ENCODE results near the gene PLBD1. TPM values are rescaled to one million over a fixed set of nuclear protein-coding genes. Genes with fewer than 3 reads are reported as not detected.
A peak's percentile ranks its signal among the peaks of the same experiment; 100 is the strongest.

The PLBD1 gene
- total RNA-seq (2014; rRNA removed; shearing (Covaris generic)), result 1.4 and 1.5 TPM in 2 replicates

DNA sequence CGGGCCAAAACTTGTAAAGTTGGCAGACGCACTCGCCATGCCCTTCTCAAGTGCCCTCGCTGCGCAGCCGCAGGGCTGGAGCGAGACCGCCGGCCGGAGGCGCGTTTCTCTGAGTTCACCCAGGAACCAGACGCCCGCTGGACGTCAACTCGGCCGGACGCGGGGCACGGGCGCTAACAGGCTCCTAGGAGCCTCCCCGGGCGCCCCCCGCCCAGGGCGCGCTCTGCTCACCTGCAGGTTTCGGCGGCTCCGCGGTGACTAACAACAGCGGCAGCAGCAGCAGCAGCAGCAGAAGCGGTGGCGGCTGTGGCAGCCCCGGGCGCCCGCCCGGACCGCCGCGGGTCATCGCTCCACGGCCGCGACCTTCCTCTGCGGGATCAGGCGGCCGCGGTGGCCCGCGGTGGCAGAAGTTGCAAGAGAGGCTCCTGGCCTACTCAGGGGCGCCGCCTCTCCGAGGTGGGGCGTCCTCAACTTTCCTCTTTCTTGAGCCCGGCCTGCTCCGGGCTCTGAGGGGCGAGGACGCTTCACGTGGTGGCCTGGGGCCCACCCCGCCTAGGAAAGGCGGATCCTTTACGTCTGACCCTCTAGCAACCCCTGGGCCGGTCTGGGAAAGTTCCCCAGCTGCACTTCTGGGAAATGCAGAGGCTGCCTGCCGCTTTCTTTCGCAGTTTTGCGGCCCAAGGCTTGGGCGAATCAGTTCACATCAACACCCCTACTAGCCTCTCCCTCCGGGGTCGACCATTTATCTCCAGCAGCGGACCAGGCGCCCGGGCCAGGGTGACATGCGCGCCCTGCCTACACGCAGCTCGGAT, at the start of gene PLBD1:
PLBD1 (minus strand) TSS at position 533 of the 812 bp plus-strand sequence; CDS start at position 346, 187 bp downstream.
- peak; percentile 40 for DNase-seq (ENCODE audit: low read depth)

GRCh38 chr12:14614704-14615121, 47.0 kb upstream of the PLBD1 start:
- DNase-seq (ENCODE audit: low read depth), result no peak

- DNase-seq (ENCODE audit: low read depth), result no peak
These were observed 46.0 kb upstream of the PLBD1 start for GRCh38 chr12:14613718-14614117.

DNA sequence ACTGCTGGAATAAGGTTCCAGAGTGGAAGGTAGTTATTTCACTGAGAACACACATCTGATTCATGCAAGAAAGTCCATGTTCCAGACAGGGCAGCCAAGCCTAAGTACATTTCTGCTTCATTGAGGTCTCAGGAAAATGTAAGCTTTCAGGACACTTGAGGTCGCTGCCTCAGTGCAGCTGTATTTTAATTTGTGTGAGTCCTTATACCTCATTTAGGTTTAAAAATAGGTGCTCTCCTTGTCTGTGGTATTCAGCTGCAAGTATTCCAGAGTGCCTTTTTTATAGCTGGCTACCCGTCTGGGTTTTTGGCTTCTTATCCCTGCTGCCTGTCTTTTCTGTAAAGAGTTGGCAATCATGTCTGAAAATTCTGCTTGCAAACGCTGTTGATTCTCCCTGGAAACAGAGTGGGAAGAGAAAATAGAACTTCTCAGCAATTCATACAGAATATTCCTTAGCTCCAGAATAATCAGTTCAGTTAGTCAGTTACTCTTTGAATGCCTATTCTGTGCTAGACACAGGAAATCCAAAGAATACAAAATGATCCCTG, 45.3 kb upstream of the PLBD1 start:
- no peak for DNase-seq (ENCODE audit: low read depth)

DNA sequence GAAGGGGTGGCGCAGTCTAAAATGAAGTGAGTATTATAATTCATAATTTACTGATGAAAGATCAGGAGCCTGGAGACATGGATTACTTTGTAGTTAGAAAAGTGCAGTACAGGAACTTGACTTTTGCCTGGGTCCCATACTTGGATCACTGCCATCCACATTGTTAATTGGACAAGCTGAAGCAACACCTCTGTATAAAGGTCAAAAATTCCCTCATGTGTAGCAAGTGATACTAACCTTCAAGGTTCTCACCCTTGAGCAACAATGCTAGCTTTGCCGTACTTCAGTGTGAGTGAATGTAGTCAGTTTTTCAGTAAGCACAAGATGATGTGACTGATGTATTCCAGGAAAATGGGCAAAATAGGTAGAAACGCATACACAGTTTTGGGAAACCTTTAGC, 44.6 kb upstream of the PLBD1 start:
- no peak for DNase-seq (ENCODE audit: low read depth)

GRCh38 chr12:14611640-14612203, 44.0 kb upstream of the PLBD1 start:
- DNase-seq (ENCODE audit: low read depth), result no peak

DNA sequence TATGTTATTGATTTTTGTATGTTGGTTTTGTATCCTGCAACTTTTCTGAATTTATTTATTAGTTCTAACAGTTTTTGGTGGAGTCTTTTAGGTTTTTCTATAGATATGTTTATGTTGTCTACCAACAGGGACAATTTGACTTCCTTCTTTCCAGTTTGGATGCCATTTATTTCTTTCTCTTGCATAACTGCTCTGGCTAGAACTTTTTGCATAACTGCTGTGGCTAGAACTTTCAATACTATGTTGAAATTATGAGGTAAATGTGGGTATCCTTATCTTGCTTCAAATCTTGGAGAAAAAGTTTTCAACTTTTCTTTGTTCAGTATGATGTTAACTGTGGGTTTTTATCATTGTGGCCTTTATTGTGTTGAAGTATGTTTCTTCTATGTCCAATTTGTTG, 39.9 kb upstream of the PLBD1 start:
- DNase-seq (ENCODE audit: low read depth), result no peak

- DNase-seq (ENCODE audit: low read depth), result no peak
These were observed 37.8 kb upstream of the PLBD1 start for GRCh38 chr12:14605401-14605989.

DNA sequence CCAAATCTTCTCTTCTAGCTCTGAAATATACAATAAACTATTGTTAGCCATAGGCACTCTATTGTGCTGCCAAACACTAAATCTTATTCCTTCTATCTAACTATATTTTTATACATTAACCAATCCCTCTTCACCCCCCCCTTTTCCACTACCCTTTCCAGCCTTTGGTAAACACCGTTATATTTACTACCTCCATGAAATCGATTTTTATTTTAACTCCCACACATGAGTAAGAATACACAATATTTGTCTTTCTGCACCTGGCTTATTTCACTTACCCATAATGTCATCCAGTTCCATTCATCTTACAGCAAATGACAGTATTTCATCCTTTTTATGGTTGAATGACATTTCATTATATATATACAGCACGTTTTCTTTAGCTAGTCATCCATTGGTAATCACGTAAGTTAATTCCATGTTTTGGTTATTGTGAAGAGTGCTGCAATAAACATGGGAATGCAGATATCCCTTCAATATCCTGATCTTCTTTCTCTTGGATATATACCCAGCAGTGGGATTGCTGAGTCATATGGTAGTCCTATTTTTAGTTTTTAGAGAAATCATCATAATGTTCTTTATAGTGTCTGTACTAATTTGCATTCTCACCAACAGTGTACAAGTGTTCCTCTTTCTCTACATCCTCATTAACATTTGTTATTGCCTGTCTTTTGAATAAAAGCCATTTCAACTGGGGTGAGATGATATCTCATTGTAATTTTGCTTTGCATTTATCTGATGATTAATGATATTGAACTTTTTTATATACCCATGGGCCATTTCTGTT, 34.2 kb upstream of the PLBD1 start:
- no peak for DNase-seq (ENCODE audit: low read depth)

DNA sequence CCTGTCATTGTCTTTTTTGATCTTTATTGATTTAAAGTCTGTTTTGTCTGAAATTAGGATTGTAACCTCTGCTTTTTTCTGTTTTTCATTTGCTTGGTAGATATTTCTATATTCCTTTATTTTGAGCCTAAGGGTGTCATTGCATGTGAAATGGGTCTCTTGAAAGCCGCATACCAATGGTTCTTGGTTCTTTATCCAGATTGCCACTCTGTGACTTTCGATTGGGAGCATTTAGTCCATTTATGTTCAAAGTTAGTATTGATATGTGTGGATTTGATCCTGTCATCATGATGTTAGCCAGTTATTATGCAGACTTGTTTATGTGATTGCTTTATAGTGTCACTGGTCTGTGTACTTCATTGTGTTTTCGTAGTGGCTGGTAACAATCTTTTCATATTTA, 29.8 kb upstream of the PLBD1 start:
- no peak for DNase-seq (ENCODE audit: low read depth)

DNA sequence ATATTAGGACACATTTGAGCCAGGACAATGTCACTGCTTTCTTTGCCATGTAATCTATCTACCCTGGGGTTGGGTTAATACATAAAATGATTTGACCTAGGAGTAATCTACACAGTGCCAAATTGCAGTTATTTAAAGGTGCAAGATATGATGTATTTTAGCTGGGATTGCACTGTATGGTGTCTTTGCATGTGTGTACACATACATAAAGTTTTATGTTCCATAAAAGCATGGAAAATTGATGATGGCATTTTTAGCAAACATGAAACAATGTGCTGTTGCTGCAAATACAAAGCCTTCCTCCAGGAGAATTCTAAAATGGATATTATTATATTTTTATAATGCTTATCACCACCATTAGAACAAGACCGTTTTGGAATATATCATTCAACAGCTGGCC, 24.0 kb upstream of the PLBD1 start:
- no peak for DNase-seq (ENCODE audit: low read depth)

GRCh38 chr12:14589169-14590004, 21.7 kb upstream of the PLBD1 start:
- no peak for DNase-seq (ENCODE audit: low read depth)

DNA sequence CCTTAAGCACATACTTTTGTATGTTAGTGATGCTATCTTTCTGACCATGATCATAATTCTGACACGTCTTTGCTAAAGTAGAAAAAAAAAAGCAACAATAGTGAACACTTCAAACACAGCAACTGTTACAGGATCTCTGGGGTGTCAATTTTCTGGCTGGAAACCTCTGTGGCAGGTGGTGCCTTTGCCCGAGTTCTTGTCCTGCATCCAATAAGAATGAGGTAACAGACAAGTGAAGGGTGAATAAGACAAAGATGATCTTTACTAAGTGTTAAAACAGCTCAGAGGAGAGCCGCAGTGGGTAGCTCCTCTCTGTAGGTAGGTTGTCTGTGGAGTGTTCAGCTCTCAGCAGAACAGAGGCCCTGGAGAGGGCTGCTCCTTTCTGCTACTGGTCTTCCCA, 20.9 kb upstream of the PLBD1 start:
- DNase-seq (ENCODE audit: low read depth), result no peak

DNA sequence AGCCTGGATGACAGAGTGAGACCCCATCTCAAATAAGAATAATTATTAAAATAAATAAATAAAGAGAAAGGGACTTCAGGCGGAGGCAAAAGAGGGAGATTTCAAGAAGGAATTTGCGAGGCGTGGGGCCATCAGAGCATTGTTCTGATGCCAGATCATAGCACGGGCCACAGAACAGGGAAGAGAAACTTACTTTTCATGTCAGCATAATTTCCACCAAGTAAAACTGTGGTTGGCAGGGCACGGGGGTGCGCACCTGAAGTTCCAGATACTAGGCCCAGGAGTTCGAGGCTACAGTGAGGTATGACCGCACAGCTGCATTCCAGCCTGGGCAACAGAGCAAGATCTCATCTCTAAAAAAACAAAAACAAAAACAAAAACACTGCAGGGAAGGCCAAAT, 11.0 kb upstream of the PLBD1 start:
- DNase-seq (ENCODE audit: low read depth), result no peak

DNA sequence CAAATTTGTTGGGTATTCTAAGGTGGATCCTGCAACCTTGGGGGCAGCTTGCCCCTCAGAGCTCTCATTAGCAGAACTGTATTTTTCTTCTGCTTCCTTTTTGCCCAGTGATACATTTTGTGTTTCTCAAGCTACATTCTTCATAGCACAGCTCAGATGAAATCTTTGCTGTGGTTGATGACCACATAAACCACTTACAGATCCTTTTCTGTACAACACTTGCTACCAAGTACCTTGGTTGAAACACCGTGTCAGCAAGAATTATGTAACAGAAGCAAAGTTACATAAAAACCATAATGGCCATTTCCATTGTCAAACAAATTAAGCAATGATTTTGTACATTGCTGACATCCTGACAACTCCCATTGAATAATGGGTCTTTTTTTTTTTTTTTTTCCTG, 9.7 kb upstream of the PLBD1 start:
- DNase-seq (ENCODE audit: low read depth), result peak; percentile 21

- DNase-seq (ENCODE audit: low read depth), result no peak
These were observed 9.2 kb upstream of the PLBD1 start for GRCh38 chr12:14576896-14577295.

GRCh38 chr12:14575585-14575984, 7.9 kb upstream of the PLBD1 start:
- no peak for DNase-seq (ENCODE audit: low read depth)

GRCh38 chr12:14573118-14573517, 5.4 kb upstream of the PLBD1 start:
- DNase-seq (ENCODE audit: low read depth), result no peak

DNA sequence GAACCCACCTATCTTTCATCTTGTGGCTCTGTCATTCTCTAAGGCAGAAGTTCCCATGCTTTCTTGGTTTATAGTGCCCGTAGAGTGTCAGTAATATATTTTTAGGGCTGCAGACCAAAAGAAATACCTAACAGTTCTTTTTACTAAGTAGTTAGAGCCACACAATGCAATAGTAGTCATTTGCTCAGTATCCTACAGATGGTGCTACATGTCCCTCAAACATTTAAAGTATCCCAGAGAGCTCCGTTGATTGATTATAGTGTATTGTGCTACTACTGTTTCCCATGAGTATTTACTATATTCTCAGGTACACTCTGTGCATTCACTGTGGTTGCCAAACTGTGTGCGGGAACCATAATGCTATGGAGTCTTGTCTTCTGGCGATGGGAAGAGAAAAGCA, 4.7 kb upstream of the PLBD1 start:
- DNase-seq (ENCODE audit: low read depth), result no peak

- DNase-seq (ENCODE audit: low read depth), result no peak
These were observed 4.1 kb upstream of the PLBD1 start for GRCh38 chr12:14571779-14572178.

DNA sequence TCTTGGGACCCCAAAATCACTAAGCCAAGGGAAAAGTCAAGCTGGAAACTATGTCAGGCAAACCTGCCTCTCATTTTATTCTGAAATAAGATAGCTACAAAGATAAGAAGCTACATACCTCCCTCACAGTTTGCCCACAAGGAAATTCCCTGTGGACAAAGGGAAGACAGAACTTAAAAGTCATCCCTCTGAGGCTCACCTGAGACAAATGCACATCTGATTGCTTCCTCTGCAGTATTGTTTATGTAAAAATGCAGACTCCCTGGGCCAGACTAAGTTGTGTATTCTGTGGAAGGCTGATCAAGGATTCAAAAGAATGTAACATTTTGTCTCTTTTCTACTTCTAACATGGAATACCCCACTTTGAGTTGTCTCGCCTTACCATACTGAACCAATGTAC, 2.5 kb upstream of the PLBD1 start:
- DNase-seq (ENCODE audit: low read depth), result no peak

Measured in M059J (cell line).